ENCODE results near the gene TEN1. TPM values are rescaled to one million over a fixed set of nuclear protein-coding genes. Genes with fewer than 3 reads are reported as not detected.

TEN1 gene
- total and polyA plus RNA-seq, 2 of the 13 experiments (the other 11 are each of a cell fraction or from before 2014, with no cell fraction given): 18.0 to 21.3 TPM

DNA sequence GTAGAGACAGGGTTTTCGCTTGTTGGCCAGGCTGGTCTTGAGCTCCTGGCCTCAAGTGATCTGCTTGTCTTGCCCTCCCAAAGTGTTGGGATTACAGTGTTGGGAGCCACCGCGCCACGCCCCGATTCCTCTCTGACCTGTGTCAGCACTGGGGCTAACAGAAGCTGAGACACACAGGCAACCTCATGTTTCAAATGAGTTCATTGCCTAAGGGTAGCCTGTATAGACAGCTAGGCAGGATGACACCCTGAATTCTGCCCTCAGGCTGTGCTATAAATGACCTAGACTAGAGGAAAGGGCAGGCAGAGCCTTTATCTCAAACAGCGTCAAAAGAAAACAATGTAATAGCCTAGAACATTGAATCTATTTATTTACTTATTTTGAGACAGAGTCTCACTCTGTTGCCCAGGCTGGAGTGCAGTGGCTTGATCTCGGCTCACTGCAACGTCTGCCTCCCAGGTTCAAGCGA lies 19.3 kb downstream of the TEN1 start (continued):
- TF ChIP-seq, protein P1, sequence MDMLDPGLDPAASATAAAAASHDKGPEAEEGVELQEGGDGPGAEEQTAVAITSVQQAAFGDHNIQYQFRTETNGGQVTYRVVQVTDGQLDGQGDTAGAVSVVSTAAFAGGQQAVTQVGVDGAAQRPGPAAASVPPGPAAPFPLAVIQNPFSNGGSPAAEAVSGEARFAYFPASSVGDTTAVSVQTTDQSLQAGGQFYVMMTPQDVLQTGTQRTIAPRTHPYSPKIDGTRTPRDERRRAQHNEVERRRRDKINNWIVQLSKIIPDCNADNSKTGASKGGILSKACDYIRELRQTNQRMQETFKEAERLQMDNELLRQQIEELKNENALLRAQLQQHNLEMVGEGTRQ (IDR thresholded peaks at IDR 0.05; ENCODE audit: low read depth, low read length): no peak
- TF ChIP-seq, protein P1 (CRISPR knock-in tag; IDR thresholded peaks at IDR 0.05; ENCODE audit: borderline replicate concordance): no peak
- TF ChIP-seq ZBTB3 (CRISPR knock-in tag; IDR thresholded peaks at IDR 0.05; ENCODE audit: borderline replicate concordance, low read depth): peak; percentile 82
- TF ChIP-seq SKI (IDR thresholded peaks at IDR 0.05; ENCODE audit: partially characterized antibody): peak; percentile 70
- TF ChIP-seq SRSF9 (IDR thresholded peaks at IDR 0.05; ENCODE audit: borderline replicate concordance, insufficient read depth, low read depth, low read length, poor library complexity, severe bottlenecking): no peak
- TF ChIP-seq CBX1 (IDR thresholded peaks at IDR 0.05; ENCODE audit: low read depth): no peak
- TF ChIP-seq SMC3 (IDR thresholded peaks at IDR 0.05; ENCODE audit: low read length): no peak
- no peak for TF ChIP-seq TMF1 (CRISPR knock-in tag; IDR thresholded peaks at IDR 0.05; ENCODE audit: low read depth)
- TF ChIP-seq, protein P2, sequence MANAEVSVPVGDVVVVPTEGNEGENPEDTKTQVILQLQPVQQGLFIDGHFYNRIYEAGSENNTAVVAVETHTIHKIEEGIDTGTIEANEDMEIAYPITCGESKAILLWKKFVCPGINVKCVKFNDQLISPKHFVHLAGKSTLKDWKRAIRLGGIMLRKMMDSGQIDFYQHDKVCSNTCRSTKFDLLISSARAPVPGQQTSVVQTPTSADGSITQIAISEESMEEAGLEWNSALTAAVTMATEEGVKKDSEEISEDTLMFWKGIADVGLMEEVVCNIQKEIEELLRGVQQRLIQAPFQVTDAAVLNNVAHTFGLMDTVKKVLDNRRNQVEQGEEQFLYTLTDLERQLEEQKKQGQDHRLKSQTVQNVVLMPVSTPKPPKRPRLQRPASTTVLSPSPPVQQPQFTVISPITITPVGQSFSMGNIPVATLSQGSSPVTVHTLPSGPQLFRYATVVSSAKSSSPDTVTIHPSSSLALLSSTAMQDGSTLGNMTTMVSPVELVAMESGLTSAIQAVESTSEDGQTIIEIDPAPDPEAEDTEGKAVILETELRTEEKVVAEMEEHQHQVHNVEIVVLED (CRISPR knock-in tag; IDR thresholded peaks at IDR 0.05; ENCODE audit: borderline replicate concordance): peak; percentile 9; the same call in 1 of the 2 replicates
- TF ChIP-seq RARG (CRISPR knock-in tag; IDR thresholded peaks at IDR 0.05; ENCODE audit: low read depth): no peak
- TF ChIP-seq, protein P3, sequence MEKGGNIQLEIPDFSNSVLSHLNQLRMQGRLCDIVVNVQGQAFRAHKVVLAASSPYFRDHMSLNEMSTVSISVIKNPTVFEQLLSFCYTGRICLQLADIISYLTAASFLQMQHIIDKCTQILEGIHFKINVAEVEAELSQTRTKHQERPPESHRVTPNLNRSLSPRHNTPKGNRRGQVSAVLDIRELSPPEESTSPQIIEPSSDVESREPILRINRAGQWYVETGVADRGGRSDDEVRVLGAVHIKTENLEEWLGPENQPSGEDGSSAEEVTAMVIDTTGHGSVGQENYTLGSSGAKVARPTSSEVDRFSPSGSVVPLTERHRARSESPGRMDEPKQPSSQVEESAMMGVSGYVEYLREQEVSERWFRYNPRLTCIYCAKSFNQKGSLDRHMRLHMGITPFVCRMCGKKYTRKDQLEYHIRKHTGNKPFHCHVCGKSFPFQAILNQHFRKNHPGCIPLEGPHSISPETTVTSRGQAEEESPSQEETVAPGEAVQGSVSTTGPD (CRISPR knock-in tag; IDR thresholded peaks at IDR 0.05): no peak
- TF ChIP-seq, protein P4, sequence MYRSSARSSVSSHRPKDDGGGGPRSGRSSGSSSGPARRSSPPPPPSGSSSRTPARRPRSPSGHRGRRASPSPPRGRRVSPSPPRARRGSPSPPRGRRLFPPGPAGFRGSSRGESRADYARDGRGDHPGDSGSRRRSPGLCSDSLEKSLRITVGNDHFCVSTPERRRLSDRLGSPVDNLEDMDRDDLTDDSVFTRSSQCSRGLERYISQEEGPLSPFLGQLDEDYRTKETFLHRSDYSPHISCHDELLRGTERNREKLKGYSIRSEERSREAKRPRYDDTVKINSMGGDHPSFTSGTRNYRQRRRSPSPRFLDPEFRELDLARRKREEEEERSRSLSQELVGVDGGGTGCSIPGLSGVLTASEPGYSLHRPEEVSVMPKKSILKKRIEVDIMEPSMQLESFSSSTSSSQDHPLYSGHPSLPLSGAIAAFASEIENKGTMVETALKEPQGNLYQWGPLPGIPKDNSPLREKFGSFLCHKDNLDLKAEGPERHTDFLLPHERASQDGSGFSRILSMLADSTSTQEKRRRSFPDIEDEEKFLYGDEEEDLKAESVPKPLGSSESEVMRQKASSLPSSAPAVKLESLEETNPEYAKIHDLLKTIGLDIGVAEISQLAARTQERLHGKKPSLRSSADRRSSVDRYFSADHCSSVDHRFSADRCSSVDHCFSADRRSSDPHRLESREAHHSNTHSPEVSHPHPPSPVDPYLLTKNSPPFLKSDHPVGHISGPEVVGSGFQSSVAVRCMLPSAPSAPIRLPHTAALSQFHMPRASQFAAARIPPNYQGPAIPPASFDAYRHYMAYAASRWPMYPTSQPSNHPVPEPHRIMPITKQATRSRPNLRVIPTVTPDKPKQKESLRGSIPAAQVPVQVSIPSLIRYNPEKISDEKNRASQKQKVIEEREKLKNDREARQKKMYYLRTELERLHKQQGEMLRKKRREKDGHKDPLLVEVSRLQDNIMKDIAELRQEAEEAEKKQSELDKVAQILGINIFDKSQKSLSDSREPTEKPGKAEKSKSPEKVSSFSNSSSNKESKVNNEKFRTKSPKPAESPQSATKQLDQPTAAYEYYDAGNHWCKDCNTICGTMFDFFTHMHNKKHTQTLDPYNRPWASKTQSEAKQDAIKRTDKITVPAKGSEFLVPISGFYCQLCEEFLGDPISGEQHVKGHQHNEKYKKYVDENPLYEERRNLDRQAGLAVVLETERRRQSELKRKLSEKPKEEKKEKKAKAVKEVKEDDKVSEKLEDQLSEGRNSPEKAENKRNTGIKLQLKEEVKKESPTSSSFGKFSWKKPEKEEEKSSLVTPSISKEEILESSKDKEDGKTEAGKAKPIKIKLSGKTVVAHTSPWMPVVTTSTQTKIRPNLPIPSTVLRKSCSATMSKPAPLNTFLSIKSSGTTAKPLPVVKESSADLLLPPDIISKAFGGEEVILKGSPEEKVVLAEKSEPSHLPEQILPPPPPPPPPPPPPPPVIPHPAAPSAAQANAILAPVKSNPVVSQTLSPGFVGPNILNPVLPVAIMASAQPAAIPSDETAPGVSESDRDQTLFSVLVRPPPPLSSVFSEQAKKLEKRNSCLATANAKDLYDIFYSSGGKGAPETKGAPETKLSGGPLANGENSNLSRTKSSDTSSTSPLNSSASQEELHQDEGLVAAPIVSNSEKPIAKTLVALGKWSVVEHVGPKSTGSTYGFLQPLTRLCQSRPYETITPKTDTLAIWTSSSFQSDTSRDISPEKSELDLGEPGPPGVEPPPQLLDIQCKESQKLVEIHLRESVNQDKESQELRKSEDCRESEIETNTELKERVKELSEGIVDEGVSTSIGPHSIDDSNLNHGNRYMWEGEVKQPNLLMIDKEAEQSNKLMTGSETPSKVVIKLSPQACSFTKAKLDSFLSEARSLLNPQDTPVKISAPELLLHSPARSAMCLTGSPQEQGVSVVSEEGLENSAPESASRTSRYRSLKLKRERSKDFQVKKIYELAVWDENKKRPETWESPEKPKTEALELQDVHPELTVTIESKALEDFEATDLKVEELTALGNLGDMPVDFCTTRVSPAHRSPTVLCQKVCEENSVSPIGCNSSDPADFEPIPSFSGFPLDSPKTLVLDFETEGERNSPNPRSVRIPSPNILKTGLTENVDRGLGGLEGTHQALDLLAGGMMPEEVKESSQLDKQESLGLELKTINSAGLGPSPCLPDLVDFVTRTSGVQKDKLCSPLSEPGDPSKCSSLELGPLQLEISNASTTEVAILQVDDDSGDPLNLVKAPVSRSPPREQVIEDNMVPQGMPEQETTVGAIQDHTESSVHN (CRISPR knock-in tag; IDR thresholded peaks at IDR 0.05): peak; percentile 80; the same call in 1 of the 2 replicates
- TF ChIP-seq RXRB (CRISPR knock-in tag; IDR thresholded peaks at IDR 0.05; ENCODE audit: borderline replicate concordance): peak; percentile 85
- TF ChIP-seq ZNF572 (CRISPR knock-in tag; IDR thresholded peaks at IDR 0.05): no peak

Measured in HepG2 (cell line).